ENCODE measurements around the gene PKIB.

The PKIB gene

DNA sequence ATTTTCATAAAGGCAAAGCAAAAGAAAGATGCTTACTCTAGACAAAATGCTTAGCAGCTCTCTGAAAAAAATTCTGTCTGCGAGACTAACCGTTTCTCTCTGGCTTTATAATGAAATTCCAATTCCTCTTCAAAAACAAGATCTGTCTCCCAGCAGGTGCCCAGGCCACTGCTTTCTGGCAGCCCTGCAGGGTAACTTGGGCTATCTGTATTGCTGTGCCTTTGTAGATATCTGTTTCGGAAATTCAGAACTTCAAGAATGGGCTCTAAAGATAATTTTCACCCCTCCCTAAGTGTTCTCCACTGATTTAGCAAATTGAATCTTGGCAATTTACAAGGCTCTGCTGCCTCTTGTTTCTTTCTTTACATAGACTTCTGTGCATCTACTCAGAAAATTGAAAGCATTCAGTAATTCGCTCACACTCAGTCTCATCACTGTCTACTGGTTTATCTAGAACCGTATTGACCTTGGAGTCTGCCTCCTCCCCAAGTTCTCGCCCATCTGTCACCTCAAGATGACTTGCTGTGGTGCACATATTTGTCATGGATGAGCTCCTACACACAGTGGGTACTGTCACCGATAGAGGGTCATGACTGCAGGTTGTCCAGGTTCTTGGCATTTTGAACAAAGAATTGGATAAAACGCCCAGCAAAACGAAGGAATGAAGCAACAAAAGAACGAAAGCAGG is 142.9 kb downstream of the PKIB start:
- POLR2A ChIA-PET = no interaction called here

DNA sequence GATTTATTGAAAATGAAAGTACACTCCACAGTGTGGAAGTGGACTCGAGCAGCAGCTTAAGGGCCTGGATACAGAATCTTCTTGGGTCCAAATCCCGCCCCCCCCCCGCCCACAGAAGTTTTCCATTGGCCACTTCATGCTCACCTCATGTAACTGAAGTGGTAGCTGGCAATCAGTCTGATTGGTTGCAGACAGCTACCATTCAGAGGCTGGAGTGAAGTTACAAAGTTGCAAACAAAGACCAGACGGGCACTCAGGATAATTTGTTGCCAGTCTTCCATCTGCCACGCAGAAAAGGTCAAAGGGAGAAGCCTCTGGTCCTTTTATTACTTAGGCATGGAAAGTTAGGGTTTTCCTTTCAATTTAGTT is 143.5 kb downstream of the PKIB start:
- Histone ChIP-seq H3K4me3 (ENCODE audit: control insufficient read depth in 1 of 7, extremely low read depth in 1 of 7, insufficient read depth in 4 of 7, low read depth in 2 of 7, low read length in 6 of 7) (no peak overlapping the region), H3K9me3 (ENCODE audit: control extremely low read depth in 1 of 5, control insufficient read depth in 4 of 5, insufficient read depth in 2 of 5, low read depth in 1 of 5, low read length in 4 of 5) (no peaks in the 10 kb centered on the region), H3K4me1 (ENCODE audit: control extremely low read depth in 1 of 4, control insufficient read depth in 4 of 4, insufficient read depth in 4 of 4, low read length in 3 of 4) (peaks cover 0 to 8% (median 4%) of the 10 kb centered on the region in 4 experiments), H3K36me3 (ENCODE audit: control insufficient read depth in 4 of 4, insufficient read depth in 4 of 4, low read length in 3 of 4) (no peaks in the 10 kb centered on the region), H3K27me3 (replicated peaks in 2 of 5; ENCODE audit: control insufficient read depth in 4 of 5, insufficient read depth in 5 of 5, low read length in 4 of 5) (no peaks in the 10 kb centered on the region), H3K27ac (ENCODE audit: insufficient read depth in 1 of 2, low read depth in 1 of 2, low read length in 2 of 2, poor library complexity in 1 of 2, severe bottlenecking in 2 of 2) (no peak overlapping the region)
- POLR2A ChIA-PET = no interaction called here
- 100% methylated on average over 4 of the region's 5 CpGs for WGBS (ENCODE audit: insufficient coverage)
- no peak for DNase-seq
- CTCF ChIA-PET = interaction anchor here (1.1 kb wide), 2 partner anchors 13 to 35 kb away, joined by 3 to 4 read pairs; partner anchors contain the start of gene SMPDL3A

More for the DNA sequence above, 142.9 kb downstream of the PKIB start:
- Histone ChIP-seq H3K27me3 (replicated peaks in 2 of 5; ENCODE audit: control insufficient read depth in 4 of 5, insufficient read depth in 5 of 5, low read length in 4 of 5) (no peaks in the 10 kb centered on the region), H3K27ac (ENCODE audit: insufficient read depth in 1 of 2, low read depth in 1 of 2, low read length in 2 of 2, poor library complexity in 1 of 2, severe bottlenecking in 2 of 2) (no peak overlapping the region), H3K36me3 (ENCODE audit: control insufficient read depth in 4 of 4, insufficient read depth in 4 of 4, low read length in 3 of 4) (no peaks in the 10 kb centered on the region), H3K4me3 (ENCODE audit: control insufficient read depth in 1 of 7, extremely low read depth in 1 of 7, insufficient read depth in 4 of 7, low read depth in 2 of 7, low read length in 6 of 7) (no peak overlapping the region), H3K4me1 (ENCODE audit: control extremely low read depth in 1 of 4, control insufficient read depth in 4 of 4, insufficient read depth in 4 of 4, low read length in 3 of 4) (peaks cover 0 to 8% (median 4%) of the 10 kb centered on the region in 4 experiments), H3K9me3 (ENCODE audit: control extremely low read depth in 1 of 5, control insufficient read depth in 4 of 5, insufficient read depth in 2 of 5, low read depth in 1 of 5, low read length in 4 of 5) (no peaks in the 10 kb centered on the region)
- CTCF ChIA-PET = interaction anchor here (1.0 to 2.1 kb wide), 5 partner anchors 13 to 86 kb away, joined by 3 to 7 read pairs (median 4); partner anchors contain the start of gene SMPDL3A
- DNase-seq = no peak
- 94% methylated on average over 9 of the region's 10 CpGs for WGBS (ENCODE audit: insufficient coverage)

DNA sequence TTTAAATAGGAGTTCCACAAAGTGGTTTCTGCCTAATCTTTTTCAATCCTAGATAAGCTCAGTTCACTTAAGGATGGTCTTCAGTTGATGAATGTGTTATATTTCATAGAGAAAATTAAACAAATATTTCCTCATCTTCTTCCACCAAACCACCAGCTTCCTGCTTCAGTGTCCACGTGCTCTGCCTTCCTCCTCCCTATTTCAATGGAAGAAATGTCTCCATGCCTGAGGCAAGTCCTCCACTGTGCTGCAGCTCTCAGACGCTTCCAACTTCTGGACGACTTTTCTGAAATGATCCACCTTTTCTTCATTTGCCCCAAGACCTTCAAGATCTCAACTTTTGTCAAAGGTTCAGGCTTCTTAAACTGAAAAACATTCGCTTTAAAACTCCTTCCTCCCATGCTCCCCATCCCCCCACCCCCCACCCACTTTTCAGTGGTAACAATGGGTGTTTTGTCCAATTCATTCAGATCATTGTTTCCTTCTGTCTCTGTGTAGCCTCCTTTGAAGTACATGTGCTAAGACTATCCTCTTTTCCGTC is 144.1 kb downstream of the PKIB start:
- no peak for DNase-seq
- Histone ChIP-seq H3K27ac (ENCODE audit: insufficient read depth in 1 of 2, low read depth in 1 of 2, low read length in 2 of 2, poor library complexity in 1 of 2, severe bottlenecking in 2 of 2) (no peak overlapping the region), H3K9me3 (ENCODE audit: control extremely low read depth in 1 of 5, control insufficient read depth in 4 of 5, insufficient read depth in 2 of 5, low read depth in 1 of 5, low read length in 4 of 5) (no peaks in the 10 kb centered on the region), H3K4me3 (ENCODE audit: control insufficient read depth in 1 of 7, extremely low read depth in 1 of 7, insufficient read depth in 4 of 7, low read depth in 2 of 7, low read length in 6 of 7) (no peak overlapping the region), H3K4me1 (ENCODE audit: control extremely low read depth in 1 of 4, control insufficient read depth in 4 of 4, insufficient read depth in 4 of 4, low read length in 3 of 4) (peaks cover 0 to 8% (median 4%) of the 10 kb centered on the region in 4 experiments), H3K27me3 (replicated peaks in 2 of 5; ENCODE audit: control insufficient read depth in 4 of 5, insufficient read depth in 5 of 5, low read length in 4 of 5) (no peaks in the 10 kb centered on the region), H3K36me3 (ENCODE audit: control insufficient read depth in 4 of 4, insufficient read depth in 4 of 4, low read length in 3 of 4) (no peaks in the 10 kb centered on the region)
- CTCF ChIA-PET = interaction anchor here (1.1 kb wide), 2 partner anchors 14 to 35 kb away, joined by 3 to 4 read pairs; partner anchors contain the start of gene SMPDL3A
- 76% methylated on average over 3 of the region's 5 CpGs for WGBS (ENCODE audit: insufficient coverage)
- POLR2A ChIA-PET = no interaction called here

- H3K4me1 ChIP-seq (ENCODE audit: control extremely low read depth in 1 of 4, control insufficient read depth in 4 of 4, insufficient read depth in 4 of 4, low read length in 3 of 4) = peaks cover 0 to 8% (median 4%) of the 10 kb centered on the region in 4 experiments
- POLR2A ChIA-PET = no interaction called here
- H3K36me3 ChIP-seq (ENCODE audit: control insufficient read depth in 4 of 4, insufficient read depth in 4 of 4, low read length in 3 of 4) = no peaks in the 10 kb centered on the region
- no peak overlapping the region for H3K4me3 ChIP-seq (ENCODE audit: control insufficient read depth in 1 of 7, extremely low read depth in 1 of 7, insufficient read depth in 4 of 7, low read depth in 2 of 7, low read length in 6 of 7)
- H3K27ac ChIP-seq (ENCODE audit: insufficient read depth in 1 of 2, low read depth in 1 of 2, low read length in 2 of 2, poor library complexity in 1 of 2, severe bottlenecking in 2 of 2) = no peak overlapping the region
- CTCF ChIA-PET = no interaction called here
- DNase-seq = no peak
- WGBS (ENCODE audit: insufficient coverage) = 90% methylated on average over 9 of the region's 9 CpGs
- H3K9me3 ChIP-seq (ENCODE audit: control extremely low read depth in 1 of 5, control insufficient read depth in 4 of 5, insufficient read depth in 2 of 5, low read depth in 1 of 5, low read length in 4 of 5) = no peaks in the 10 kb centered on the region
- H3K27me3 ChIP-seq (replicated peaks in 2 of 5; ENCODE audit: control insufficient read depth in 4 of 5, insufficient read depth in 5 of 5, low read length in 4 of 5) = no peaks in the 10 kb centered on the region
These were observed 145.7 kb downstream of the PKIB start for GRCh38 chr6:122755901-122756300.

- Histone ChIP-seq H3K36me3 (ENCODE audit: control insufficient read depth in 4 of 4, insufficient read depth in 4 of 4, low read length in 3 of 4) (no peaks in the 10 kb centered on the region), H3K27me3 (replicated peaks in 2 of 5; ENCODE audit: control insufficient read depth in 4 of 5, insufficient read depth in 5 of 5, low read length in 4 of 5) (no peaks in the 10 kb centered on the region), H3K4me1 (ENCODE audit: control extremely low read depth in 1 of 4, control insufficient read depth in 4 of 4, insufficient read depth in 4 of 4, low read length in 3 of 4) (no peaks in the 10 kb centered on the region), H3K27ac (ENCODE audit: insufficient read depth in 1 of 2, low read depth in 1 of 2, low read length in 2 of 2, poor library complexity in 1 of 2, severe bottlenecking in 2 of 2) (no peak overlapping the region), H3K9me3 (ENCODE audit: control extremely low read depth in 1 of 5, control insufficient read depth in 4 of 5, insufficient read depth in 2 of 5, low read depth in 1 of 5, low read length in 4 of 5) (no peaks in the 10 kb centered on the region), H3K4me3 (ENCODE audit: control insufficient read depth in 1 of 7, extremely low read depth in 1 of 7, insufficient read depth in 4 of 7, low read depth in 2 of 7, low read length in 6 of 7) (no peak overlapping the region)
- WGBS (ENCODE audit: insufficient coverage) = no CpG with 5 or more reads among the region's 1 CpG
- ChIA-PET CTCF (no interaction called here), POLR2A (no interaction called here)
- peak in 1 of 3 donors; percentile 8 for DNase-seq
These were observed 148.7 kb downstream of the PKIB start for GRCh38 chr6:122758927-122759334.

DNA sequence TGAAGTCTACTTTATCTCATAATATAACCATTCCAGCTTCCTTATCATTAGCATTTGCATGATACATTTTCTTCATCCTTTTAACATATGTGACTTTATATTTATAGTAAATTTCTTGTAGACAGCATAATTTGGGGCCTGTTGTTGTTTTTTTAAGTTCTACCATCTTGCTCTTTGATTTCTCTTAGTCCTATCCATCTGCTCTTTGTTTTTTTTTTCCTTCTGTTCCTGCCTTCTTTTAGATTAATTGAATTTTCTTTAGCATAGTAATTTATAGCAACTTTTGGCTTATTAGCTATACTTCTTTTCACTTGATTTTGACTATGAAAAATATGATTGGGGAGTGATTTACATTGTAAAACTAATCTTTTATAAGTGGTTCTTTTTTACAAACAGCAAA is 150.1 kb downstream of the PKIB start:
- ChIA-PET POLR2A (no interaction called here), CTCF (interaction anchor here (1.0 kb wide), 1 partner anchor 25 kb away, joined by 3 read pairs; no protein-coding TSS in a partner anchor)
- DNase-seq = no peak
- Histone ChIP-seq H3K27ac (ENCODE audit: insufficient read depth in 1 of 2, low read depth in 1 of 2, low read length in 2 of 2, poor library complexity in 1 of 2, severe bottlenecking in 2 of 2) (no peak overlapping the region), H3K27me3 (replicated peaks in 2 of 5; ENCODE audit: control insufficient read depth in 4 of 5, insufficient read depth in 5 of 5, low read length in 4 of 5) (no peaks in the 10 kb centered on the region), H3K4me1 (ENCODE audit: control extremely low read depth in 1 of 4, control insufficient read depth in 4 of 4, insufficient read depth in 4 of 4, low read length in 3 of 4) (no peaks in the 10 kb centered on the region), H3K36me3 (ENCODE audit: control insufficient read depth in 4 of 4, insufficient read depth in 4 of 4, low read length in 3 of 4) (no peaks in the 10 kb centered on the region), H3K4me3 (ENCODE audit: control insufficient read depth in 1 of 7, extremely low read depth in 1 of 7, insufficient read depth in 4 of 7, low read depth in 2 of 7, low read length in 6 of 7) (no peak overlapping the region), H3K9me3 (ENCODE audit: control extremely low read depth in 1 of 5, control insufficient read depth in 4 of 5, insufficient read depth in 2 of 5, low read depth in 1 of 5, low read length in 4 of 5) (no peaks in the 10 kb centered on the region)

DNA sequence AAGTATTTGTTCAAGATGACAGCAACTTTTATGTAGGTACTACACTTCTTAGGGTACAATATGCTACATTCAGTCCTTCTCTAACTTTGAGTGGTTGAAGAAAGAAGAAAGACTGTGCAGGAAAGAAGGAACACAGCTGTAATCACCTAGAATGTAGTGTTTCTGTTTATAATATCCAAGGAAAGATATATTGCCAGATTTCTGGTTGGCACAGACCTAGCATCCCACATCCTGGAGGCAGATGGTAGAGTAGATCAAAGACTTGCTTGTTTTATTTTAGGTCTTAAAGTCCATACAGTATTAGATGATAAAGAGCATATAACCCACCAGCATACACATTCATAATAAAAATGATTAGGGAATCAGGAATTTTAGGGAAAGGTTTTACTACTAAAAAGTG is 156.1 kb downstream of the PKIB start:
- no peaks in the 10 kb centered on the region for H3K36me3 ChIP-seq (ENCODE audit: control insufficient read depth in 4 of 4, insufficient read depth in 4 of 4, low read length in 3 of 4)
- peaks cover 0 to 3% (median 0%) of the 10 kb centered on the region in 5 experiments for H3K27me3 ChIP-seq (replicated peaks in 2 of 5; ENCODE audit: control insufficient read depth in 4 of 5, insufficient read depth in 5 of 5, low read length in 4 of 5)
- no peak for DNase-seq
- ChIA-PET CTCF (interaction anchor here (1.0 to 1.2 kb wide), 2 partner anchors 36 to 46 kb away, joined by 3 to 4 read pairs; no protein-coding TSS in a partner anchor), POLR2A (no interaction called here)
- H3K27ac ChIP-seq (ENCODE audit: insufficient read depth in 1 of 2, low read depth in 1 of 2, low read length in 2 of 2, poor library complexity in 1 of 2, severe bottlenecking in 2 of 2) = no peak overlapping the region
- H3K4me1 ChIP-seq (ENCODE audit: control extremely low read depth in 1 of 4, control insufficient read depth in 4 of 4, insufficient read depth in 4 of 4, low read length in 3 of 4) = no peaks in the 10 kb centered on the region
- H3K4me3 ChIP-seq (ENCODE audit: control insufficient read depth in 1 of 7, extremely low read depth in 1 of 7, insufficient read depth in 4 of 7, low read depth in 2 of 7, low read length in 6 of 7) = no peak overlapping the region
- H3K9me3 ChIP-seq (ENCODE audit: control extremely low read depth in 1 of 5, control insufficient read depth in 4 of 5, insufficient read depth in 2 of 5, low read depth in 1 of 5, low read length in 4 of 5) = no peaks in the 10 kb centered on the region
